Small intestine (tissue), 7 donors: ENCODE data around the gene AUH. TPM values are rescaled to one million over a fixed set of nuclear protein-coding genes. Genes with fewer than 3 reads are reported as not detected.
A peak's percentile ranks its signal among the peaks of the same experiment; 100 is the strongest.

Source experiments
- DNase-seq, 2 donors: peaks; one replicate each; pipeline versions ENCODE4 v3.0.0 to v3.0.0-alpha.2; 2013
- FAIRE-seq: peaks from 2 replicates; lab custom pipeline; 2012; peaks lifted over from hg19 to GRCh38; lab: Jason Lieb, UNC
- H3K27ac ChIP-seq, 3 donors: one replicate each; pipeline ENCODE4 v1.5.1; 2013; ENCODE audit warnings: low read length in 2 of 3, mild to moderate bottlenecking in 2 of 3, control low read depth in 1 of 3, inconsistent platforms in 1 of 3, low read depth in 1 of 3, moderate library complexity in 1 of 3
- H3K27me3 ChIP-seq, 3 donors: one replicate each; pipeline ENCODE4 v1.6.1; 2013; ENCODE audit warnings: low read length in 3 of 3, inconsistent platforms in 1 of 3; ENCODE audit not compliant: control insufficient read depth in 3 of 3, insufficient read depth in 3 of 3
- H3K36me3 ChIP-seq, 3 donors: one replicate each; pipeline ENCODE4 v1.6.1; 2013; ENCODE audit warnings: low read length in 3 of 3, inconsistent platforms in 1 of 3, low read depth in 1 of 3, mild to moderate bottlenecking in 1 of 3, moderate library complexity in 1 of 3; ENCODE audit not compliant: control insufficient read depth in 3 of 3, insufficient read depth in 2 of 3
- H3K4me1 ChIP-seq, 3 donors: one replicate each; pipeline ENCODE4 v1.6.1; 2013; ENCODE audit warnings: low read length in 2 of 3, inconsistent platforms in 1 of 3, low read depth in 1 of 3, mild to moderate bottlenecking in 1 of 3, moderate library complexity in 1 of 3; ENCODE audit not compliant: control insufficient read depth in 3 of 3, insufficient read depth in 2 of 3
- H3K4me3 ChIP-seq, 3 donors: one replicate each; pipeline ENCODE4 v1.5.1; 2013; ENCODE audit warnings: low read length in 3 of 3, control low read depth in 1 of 3, inconsistent platforms in 1 of 3, low read depth in 1 of 3, mild to moderate bottlenecking in 1 of 3, moderate library complexity in 1 of 3
- H3K9me3 ChIP-seq, 2 donors: one replicate each; pipeline ENCODE4 v1.6.1; 2013; ENCODE audit warnings: low read depth in 1 of 2, low read length in 1 of 2; ENCODE audit not compliant: control insufficient read depth in 2 of 2, insufficient read depth in 1 of 2
- WGBS, 3 donors: extraction: QIAGEN DNeasy Blood & Tissue Kit; methylation state at CpG; one replicate each; pipeline ENCODE4 v1.1.7; 2013; 5-methylcytosine and 5-hydroxymethylcytosine counted together
- polyA plus RNA-seq, 4 donors: library from polyadenylated mRNA; stranded (reverse) in 3 of 4; unstranded in 1 of 4; fragments of 200-250 nt in 3 of 4; fragments of 120-200 nt in 1 of 4; gene quantifications; one replicate each; pipeline versions ENCODE4 v1.2.1 to v1.2.3, GENCODE V29; 2013
- donor health status: healthy with polysubstance abuse.
- donor health status: control.
- donor health status: control.
- donor health status: Bipolar disorder and iron deficiency.
- donor health status: healthy.

AUH gene
- polyA plus RNA-seq, 4 donors: 16.9 to 51.4 (median 27.2) TPM

- Histone ChIP-seq H3K9me3 (peaks cover 0 to 7% of the 10 kb centered on the region in 2 donors), H3K4me1 (no peaks in the 10 kb centered on the region), H3K36me3 (no peaks in the 10 kb centered on the region), H3K27me3 (no peaks in the 10 kb centered on the region), H3K27ac (no peak overlapping the region), H3K4me3 (no peak overlapping the region)
- DNase-seq (peak in 1 of 2 donors; percentile 52), FAIRE-seq (no peak)
- WGBS, 3 donors: 60 to 76% (median 66%) methylated on average over 6 of the region's 6 CpGs
These were observed 186.9 kb downstream of the AUH start for GRCh38 chr9:91174772-91175171.

GRCh38 chr9:91172329-91172728 lies 189.4 kb downstream of the AUH start:
- peaks cover 0 to 10% of the 10 kb centered on the region in 2 donors for H3K9me3 ChIP-seq
- H3K36me3 ChIP-seq: no peaks in the 10 kb centered on the region
- WGBS, 3 donors: 97 to 98% (median 97%) methylated on average over 1 of the region's 1 CpG
- H3K27me3 ChIP-seq: no peaks in the 10 kb centered on the region
- no peak for FAIRE-seq
- no peaks in the 10 kb centered on the region for H3K4me1 ChIP-seq
- DNase-seq: no peak
- H3K27ac ChIP-seq: no peak overlapping the region
- no peak overlapping the region for H3K4me3 ChIP-seq

- Histone ChIP-seq H3K36me3 (no peaks in the 10 kb centered on the region), H3K4me1 (peaks cover 0 to 11% (median 0%) of the 10 kb centered on the region in 3 donors), H3K27ac (no peak overlapping the region), H3K9me3 (peaks cover 0 to 10% of the 10 kb centered on the region in 2 donors), H3K4me3 (no peak overlapping the region), H3K27me3 (no peaks in the 10 kb centered on the region)
- no peak for FAIRE-seq
- DNase-seq: no peak
These were observed 190.8 kb downstream of the AUH start for GRCh38 chr9:91170951-91171350.

- Histone ChIP-seq H3K27me3 (no peaks in the 10 kb centered on the region), H3K9me3 (peaks cover 0 to 10% of the 10 kb centered on the region in 2 donors), H3K27ac (peak overlapping the region in 1 of 3 donors; percentile 97), H3K36me3 (no peaks in the 10 kb centered on the region), H3K4me1 (peaks cover 2 to 37% (median 8%) of the 10 kb centered on the region in 3 donors), H3K4me3 (no peak overlapping the region)
- FAIRE-seq: no peak
- DNase-seq: peak in 1 of 2 donors; percentile 39
- 75 to 79% (median 79%) methylated on average over 10 of the region's 10 CpGs for WGBS, 3 donors
These were observed 194.8 kb downstream of the AUH start for GRCh38 chr9:91166796-91167366.

DNA sequence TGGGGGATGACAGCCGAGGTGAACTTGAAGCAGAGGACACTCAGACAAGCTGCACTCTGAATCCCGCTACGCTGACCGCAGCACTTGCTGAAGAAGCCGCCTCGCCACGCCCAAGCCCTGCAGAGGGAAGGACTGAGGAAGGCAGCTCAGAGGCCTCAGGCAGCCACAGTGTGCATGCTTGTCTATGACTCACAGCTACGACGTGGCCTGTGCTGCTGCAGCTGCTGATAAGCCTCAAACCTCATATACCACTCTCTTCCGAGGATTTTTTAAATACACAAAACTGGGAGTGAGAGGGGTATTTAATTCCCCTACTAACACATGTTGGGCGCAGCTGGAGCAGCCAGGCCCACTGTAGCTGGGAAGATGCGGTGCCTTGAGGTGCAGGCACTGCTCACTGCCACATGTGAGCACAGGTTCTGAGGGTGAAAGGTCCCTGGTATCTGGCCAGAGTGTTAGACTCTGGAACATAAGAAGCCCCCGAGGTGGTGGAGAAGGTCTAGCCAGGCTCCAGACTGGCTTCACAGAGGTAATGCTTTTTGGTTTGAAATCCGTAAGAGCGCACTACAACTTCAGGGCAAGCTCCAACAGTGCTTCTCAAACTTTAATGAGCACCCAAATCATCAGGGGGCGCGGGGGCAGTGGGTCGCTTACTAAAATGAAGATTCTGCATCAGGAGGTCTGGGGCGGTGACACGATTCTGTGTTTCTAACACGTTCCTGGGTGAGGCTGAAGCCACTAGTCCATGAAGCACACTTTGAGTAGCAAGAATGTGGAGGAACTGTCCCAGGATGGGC lies 196.8 kb downstream of the AUH start:
- WGBS, 3 donors: 33 to 53% (median 35%) methylated on average over 21 of the region's 21 CpGs
- DNase-seq: peak; percentile 92 to 95

More for the DNA sequence above, 196.8 kb downstream of the AUH start:
- peaks cover 0 to 5% of the 10 kb centered on the region in 2 donors for H3K9me3 ChIP-seq
- peaks cover 2 to 41% (median 8%) of the 10 kb centered on the region in 3 donors for H3K4me1 ChIP-seq
- H3K27ac ChIP-seq: peak overlapping the region; percentile 46 to 97 (median 96)
- H3K27me3 ChIP-seq: no peaks in the 10 kb centered on the region
- no peaks in the 10 kb centered on the region for H3K36me3 ChIP-seq
- H3K4me3 ChIP-seq: no peak overlapping the region
- FAIRE-seq: no peak

Other genes with a start within 250 kb of the AUH start
- gene NFIL3, start 61.9 kb upstream of the AUH start, polyA plus RNA-seq: 10 to 100 TPM; 10.1 to 72.9 (median 16.4) TPM